Hepatocyte (in vitro differentiated cells): ENCODE results near the gene PTPN4.

Experiments
- CTCF ChIP-seq: fragments of 200-600 bp; sonication (generic); IDR thresholded peaks from 2 replicates; pipeline ENCODE4 v1.5.1; 2016; ENCODE audit warnings: antibody characterized with exemption, mild to moderate bottlenecking; ENCODE audit not compliant: poor library complexity
- EZH2phosphoT487 ChIP-seq: fragments of 200-600 bp; sonication (generic); IDR thresholded peaks from one replicate; pipeline ENCODE4 v1.6.1; 2018; ENCODE audit warnings: antibody characterized with exemption, mild to moderate bottlenecking, low read depth, moderate library complexity; ENCODE audit not compliant: unreplicated experiment, severe bottlenecking

DNA sequence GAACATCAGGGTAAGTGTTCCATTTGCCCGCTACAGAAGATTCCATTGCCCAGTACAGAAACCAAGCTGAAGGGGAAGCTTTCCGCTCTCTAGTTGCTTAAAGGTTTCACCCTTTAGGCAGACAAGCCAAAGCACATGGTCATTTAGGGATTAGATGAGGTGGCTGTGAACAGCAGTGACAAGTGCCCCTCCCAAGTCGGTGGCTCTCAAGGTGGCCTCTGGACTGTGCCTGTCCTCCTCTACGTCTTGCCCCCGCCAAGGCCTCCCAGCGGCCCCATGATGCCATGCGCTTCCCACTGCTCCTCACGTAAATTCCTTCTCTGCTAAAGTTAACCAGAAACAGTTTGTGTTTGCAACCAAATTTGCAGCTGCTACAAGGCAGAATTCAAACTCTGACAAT lies 24.2 kb upstream of the PTPN4 start:
- TF ChIP-seq CTCF (no peak), EZH2phosphoT487 (no peak)
